T-cell (primary cell): ENCODE measurements around the gene TBC1D14. TPM values are rescaled to one million over a fixed set of nuclear protein-coding genes. Genes with fewer than 3 reads are reported as not detected.

Source experiments
- ATAC-seq, 4 experiments: fragments of 200-7000 bp in 3 of 4; fragments of 150-1000 bp in 1 of 4; cut with Tn5 transposase; replicated peaks in 1 of 4; 1 replicate in 3 of 4; 2 replicates in 1 of 4; pipeline ENCODE4 v1.10.0; 2021; ENCODE audit warnings: moderate library complexity in 3 of 4, mild to moderate bottlenecking in 2 of 4, moderate number of reproducible peaks in 1 of 4
- CTCF ChIA-PET, 2 donors: fragments of 300-600 bp; sonication (Branson Sonifier 250); formaldehyde crosslinking; loops; one replicate each; lab custom pipeline; 2022; ENCODE audit warnings: antibody characterized with exemption in 2 of 2; lab: Charles Lee
- POLR2A ChIA-PET, 2 donors: fragments of 300-600 bp; sonication (Branson Sonifier 250); formaldehyde crosslinking; loops; one replicate each; lab custom pipeline; 2022; ENCODE audit warnings: antibody characterized with exemption in 2 of 2; lab: Charles Lee
- DNase-seq, 35 experiments: peaks; one replicate each; pipeline versions ENCODE4 v3.0.0 to v3.0.0-alpha.2; 2013 to 2023
- H3K27ac ChIP-seq: one replicate; pipeline ENCODE4 v1.5.1; 2013; ENCODE audit warnings: low read length
- H3K27me3 ChIP-seq, 2 experiments: replicated peaks in 1 of 2; 1 replicate in 1 of 2; 2 replicates in 1 of 2; pipeline versions ENCODE4 v1.6.1 to v1.7.0; 2013; ENCODE audit warnings: low read length in 1 of 2, mixed read lengths in 1 of 2; ENCODE audit not compliant: control insufficient read depth in 2 of 2, insufficient read depth in 2 of 2; ENCODE audit errors: extremely low read depth in 1 of 2
- H3K36me3 ChIP-seq, 2 donors: 1 replicate in 1 of 2; 2 replicates in 1 of 2; pipeline versions ENCODE4 v1.6.1 to v1.7.0; 2013; ENCODE audit warnings: low read length in 1 of 2; ENCODE audit not compliant: control insufficient read depth in 2 of 2, insufficient read depth in 1 of 2; ENCODE audit errors: extremely low read depth in 1 of 2
- H3K4me1 ChIP-seq, 2 experiments: 1 replicate in 1 of 2; 2 replicates in 1 of 2; pipeline versions ENCODE4 v1.6.1 to v1.7.0; 2013; ENCODE audit warnings: low read length in 2 of 2, mixed read lengths in 1 of 2; ENCODE audit not compliant: insufficient read depth in 2 of 2, control insufficient read depth in 1 of 2; ENCODE audit errors: extremely low read depth in 1 of 2
- H3K4me3 ChIP-seq, 2 donors: 1 replicate in 1 of 2; 2 replicates in 1 of 2; pipeline versions ENCODE4 v1.5.1 to v1.7.0; 2013; ENCODE audit warnings: mild to moderate bottlenecking in 2 of 2, low read length in 1 of 2, moderate library complexity in 1 of 2; ENCODE audit not compliant: control insufficient read depth in 1 of 2; ENCODE audit errors: extremely low read depth in 1 of 2
- H3K9me3 ChIP-seq: 2 replicates; pipeline ENCODE4 v1.7.0; 2013
- H3K27ac Mint-ChIP-seq, 2 donors: one replicate each; pipeline ENCODE4 v1.8.0; 2020 to 2021; ENCODE audit warnings: mild to moderate bottlenecking in 2 of 2, mixed read lengths in 2 of 2
- H3K27me3 Mint-ChIP-seq, 2 donors: one replicate each; pipeline ENCODE4 v1.8.0; 2021 to 2022; ENCODE audit warnings: mixed read lengths in 2 of 2
- H3K36me3 Mint-ChIP-seq: one replicate; pipeline ENCODE4 v1.8.0; 2021; ENCODE audit warnings: mixed read lengths
- H3K4me1 Mint-ChIP-seq, 3 donors: one replicate each; pipeline ENCODE4 v1.8.0; 2020 to 2022; ENCODE audit warnings: mixed read lengths in 3 of 3, mild to moderate bottlenecking in 1 of 3
- H3K4me3 Mint-ChIP-seq, 3 donors: one replicate each; pipeline ENCODE4 v1.8.0; 2020 to 2022; ENCODE audit warnings: mild to moderate bottlenecking in 3 of 3, mixed read lengths in 3 of 3, moderate library complexity in 3 of 3
- H3K9me3 Mint-ChIP-seq, 3 donors: one replicate each; pipeline ENCODE4 v1.8.0; 2020 to 2022; ENCODE audit warnings: mixed read lengths in 3 of 3
- whole genome bisulfite sequencing: methylation state at CpG from one replicate; pipeline ENCODE4 v1.1.5; 2013; ENCODE audit warnings: missing lambda C conversion rate; ENCODE audit not compliant: insufficient coverage; 5-methylcytosine and 5-hydroxymethylcytosine counted together
- total RNA-seq, 35 experiments: library from RNA in 6 of 35; stranded (reverse) in 6 of 35; fragments of 120-200 nt in 1 of 35; gene quantifications; one replicate each; pipeline versions ENCODE4 v1.2.1 to v1.2.4 and lab custom pipeline; 2013 to 2026

TBC1D14 gene
- total RNA-seq, 5 donors from 2014 or later (not counting 1 experiment from before 2014, with no cell fraction given) = 44.2 to 73.8 (median 62.3) TPM

DNA sequence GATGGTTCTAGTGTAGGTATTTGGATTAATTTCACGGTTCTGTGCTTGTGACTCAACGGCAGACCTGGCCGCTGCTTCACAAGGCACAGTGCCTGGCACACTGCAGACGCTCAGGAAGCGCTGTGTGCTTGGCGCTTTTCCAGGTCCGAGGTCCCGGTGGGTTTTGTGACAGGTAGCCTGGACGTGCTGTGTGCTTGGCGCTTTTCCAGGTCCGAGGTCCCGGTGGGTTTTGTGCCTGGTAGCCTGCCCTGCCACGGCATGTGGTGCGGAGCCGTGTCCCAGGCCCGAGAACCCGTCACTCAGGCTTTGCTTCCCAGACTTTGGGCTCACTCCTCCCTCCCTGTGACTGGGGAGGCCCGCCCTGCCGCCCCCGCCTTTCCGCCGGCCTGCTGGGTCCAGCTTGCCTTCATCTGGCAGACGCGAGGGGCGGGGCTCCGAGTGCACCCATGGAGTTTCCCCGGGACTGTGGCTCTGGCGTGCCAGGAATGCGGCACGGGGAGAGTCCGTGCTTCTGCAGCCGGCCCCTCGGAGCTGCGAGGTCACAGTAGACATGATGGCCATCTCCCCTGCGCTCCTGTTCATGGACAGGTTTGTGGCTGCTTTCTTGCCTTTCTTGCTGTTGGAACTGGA lies 44.2 kb downstream of the TBC1D14 start:
- H3K27ac ChIP-seq = no peak overlapping the region
- Mint-ChIP-seq H3K4me1 (peaks cover 48 to 68% (median 66%) of the 10 kb centered on the region in 3 donors), H3K27me3 (no peaks in the 10 kb centered on the region), H3K36me3 (no peaks in the 10 kb centered on the region), H3K9me3 (no peaks in the 10 kb centered on the region), H3K4me3 (no peak overlapping the region), H3K27ac (no peak overlapping the region)
- WGBS = 96% methylated on average over 33 of the region's 35 CpGs
- DNase-seq (no peak), ATAC-seq (no peak)
- no peaks in the 10 kb centered on the region for H3K27me3 ChIP-seq
- no peaks in the 10 kb centered on the region for H3K36me3 ChIP-seq
- no peak overlapping the region for H3K4me3 ChIP-seq
- peaks cover 2 to 50% of the 10 kb centered on the region in 2 experiments for H3K4me1 ChIP-seq
- H3K9me3 ChIP-seq = no peaks in the 10 kb centered on the region
- ChIA-PET POLR2A (no interaction called here), CTCF (interaction anchor here in 1 of 2 donors (0.6 kb wide), 1 partner anchor 116 kb away, joined by 4 read pairs; no protein-coding TSS in a partner anchor)

DNA sequence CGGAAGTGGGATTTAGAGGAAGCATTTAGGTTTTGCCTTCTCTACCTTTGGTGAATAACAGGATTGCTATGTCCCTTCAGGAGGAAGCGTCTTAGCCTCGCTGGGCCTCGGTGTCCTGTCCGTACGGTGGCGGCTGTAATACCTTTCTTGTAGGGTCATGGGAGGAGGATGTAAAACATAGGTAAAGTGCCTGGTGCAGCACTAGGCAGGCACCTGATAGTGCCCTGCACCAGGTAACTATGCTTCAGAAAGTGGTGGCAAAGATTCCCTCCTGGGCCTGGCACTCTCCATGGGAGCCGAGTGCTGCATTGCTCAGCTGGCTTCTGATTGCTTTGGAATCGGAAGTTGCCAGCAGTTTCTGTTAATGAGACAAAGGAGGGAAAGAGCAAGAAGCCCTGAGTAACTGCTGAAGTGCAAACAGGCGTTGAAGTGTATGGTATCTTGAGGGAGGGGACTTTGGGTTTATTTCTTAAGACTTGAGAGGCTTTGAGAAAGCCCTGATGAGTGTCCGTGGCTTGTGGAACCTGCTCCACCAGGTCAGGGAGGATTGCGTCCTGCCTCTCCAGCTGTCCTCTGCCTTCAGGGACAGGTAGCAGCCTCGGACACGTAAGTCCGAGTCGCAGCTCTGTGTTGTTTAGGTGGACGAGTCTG lies 45.8 kb downstream of the TBC1D14 start:
- POLR2A ChIA-PET = no interaction called here

DNA sequence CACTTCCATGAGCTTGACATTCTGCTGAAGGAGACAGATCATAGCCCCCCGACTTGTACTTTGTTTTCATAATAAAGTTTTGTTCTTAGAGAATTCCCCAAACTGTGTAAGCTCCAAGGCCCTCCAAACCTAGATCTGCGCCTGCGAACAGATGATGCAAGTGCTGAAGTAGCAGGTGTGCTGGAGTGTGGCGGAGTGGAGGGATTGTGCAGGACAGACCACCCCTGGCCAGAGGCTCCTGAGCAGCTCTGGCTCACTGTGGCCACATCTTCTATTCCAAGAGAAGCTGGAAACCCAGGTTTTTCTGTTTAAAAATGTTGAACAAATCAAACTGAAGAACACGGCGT lies 46.4 kb downstream of the TBC1D14 start:
- Histone ChIP-seq H3K4me3 (no peak overlapping the region), H3K27ac (no peak overlapping the region), H3K36me3 (peaks cover 0 to 2% of the 10 kb centered on the region in 2 donors), H3K27me3 (no peaks in the 10 kb centered on the region), H3K9me3 (no peaks in the 10 kb centered on the region), H3K4me1 (peaks cover 2 to 53% of the 10 kb centered on the region in 2 experiments)
- no peak for DNase-seq
- Mint-ChIP-seq H3K9me3 (no peaks in the 10 kb centered on the region), H3K36me3 (no peaks in the 10 kb centered on the region), H3K4me3 (no peak overlapping the region), H3K4me1 (peaks cover 45 to 66% (median 66%) of the 10 kb centered on the region in 3 donors), H3K27ac (no peak overlapping the region), H3K27me3 (no peaks in the 10 kb centered on the region)
- ATAC-seq = no peak
- ChIA-PET CTCF (no interaction called here), POLR2A (no interaction called here)
- 100% methylated on average over 5 of the region's 6 CpGs for WGBS

More for the DNA sequence above, 45.8 kb downstream of the TBC1D14 start:
- CTCF ChIA-PET = no interaction called here
- Mint-ChIP-seq H3K36me3 (no peaks in the 10 kb centered on the region), H3K4me3 (no peak overlapping the region), H3K9me3 (no peaks in the 10 kb centered on the region), H3K4me1 (peaks cover 47 to 69% (median 67%) of the 10 kb centered on the region in 3 donors), H3K27ac (no peak overlapping the region), H3K27me3 (no peaks in the 10 kb centered on the region)
- H3K27ac ChIP-seq = no peak overlapping the region
- no peaks in the 10 kb centered on the region for H3K9me3 ChIP-seq
- H3K4me1 ChIP-seq = peaks cover 2 to 50% of the 10 kb centered on the region in 2 experiments
- ATAC-seq (no peak), DNase-seq (no peak)
- H3K36me3 ChIP-seq = no peaks in the 10 kb centered on the region
- 96% methylated on average over 14 of the region's 17 CpGs for WGBS
- no peak overlapping the region for H3K4me3 ChIP-seq
- H3K27me3 ChIP-seq = no peaks in the 10 kb centered on the region

DNA sequence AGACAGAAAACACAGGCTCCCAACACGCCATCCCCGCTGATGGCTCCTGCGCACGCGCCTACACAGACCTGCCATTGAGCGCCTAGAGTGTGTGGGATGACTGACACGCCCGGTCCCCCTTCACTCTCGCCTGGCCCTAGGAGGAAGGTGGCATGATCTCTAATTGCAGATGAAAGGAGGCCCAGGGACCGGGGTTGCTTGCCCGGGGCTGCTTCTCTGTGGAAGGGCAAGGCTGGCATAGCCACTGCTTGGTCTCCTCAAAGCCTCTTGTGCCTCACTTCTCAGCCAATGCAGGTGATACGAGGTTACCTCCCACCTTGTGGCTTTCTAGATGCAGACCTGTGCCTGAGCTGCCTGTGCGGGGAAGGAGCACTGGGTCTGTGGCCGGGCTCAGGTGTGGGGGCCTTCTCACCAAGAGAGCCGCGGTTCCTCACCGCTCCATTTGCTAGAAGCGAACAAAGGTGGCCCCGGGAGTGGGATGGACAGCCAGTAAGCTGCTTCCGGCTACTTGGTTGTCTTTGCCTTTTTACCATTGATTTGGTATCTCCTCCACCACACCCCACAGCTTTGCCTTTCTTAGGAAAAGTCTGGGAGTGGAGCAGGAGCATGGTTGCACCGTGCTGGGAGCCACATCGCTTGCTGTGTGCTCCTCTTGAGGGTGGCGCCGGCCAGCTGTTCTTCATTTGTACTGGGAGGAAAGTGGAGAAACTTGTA lies 47.0 kb downstream of the TBC1D14 start:
- H3K9me3 ChIP-seq = no peaks in the 10 kb centered on the region
- POLR2A ChIA-PET = no interaction called here
- Mint-ChIP-seq H3K27me3 (no peaks in the 10 kb centered on the region), H3K4me1 (peaks cover 43 to 66% (median 66%) of the 10 kb centered on the region in 3 donors), H3K9me3 (no peaks in the 10 kb centered on the region), H3K27ac (peak overlapping the region in 1 of 2 donors; percentile 28), H3K4me3 (no peak overlapping the region), H3K36me3 (no peaks in the 10 kb centered on the region)
- H3K27me3 ChIP-seq = no peaks in the 10 kb centered on the region
- peaks cover 2 to 53% of the 10 kb centered on the region in 2 experiments for H3K4me1 ChIP-seq
- no peak overlapping the region for H3K4me3 ChIP-seq
- DNase-seq = no peak
- no peak overlapping the region for H3K27ac ChIP-seq
- WGBS = 88% methylated on average over 13 of the region's 24 CpGs
- peaks cover 2 to 5% of the 10 kb centered on the region in 2 donors for H3K36me3 ChIP-seq
- CTCF ChIA-PET = no interaction called here
- no peak for ATAC-seq

DNA sequence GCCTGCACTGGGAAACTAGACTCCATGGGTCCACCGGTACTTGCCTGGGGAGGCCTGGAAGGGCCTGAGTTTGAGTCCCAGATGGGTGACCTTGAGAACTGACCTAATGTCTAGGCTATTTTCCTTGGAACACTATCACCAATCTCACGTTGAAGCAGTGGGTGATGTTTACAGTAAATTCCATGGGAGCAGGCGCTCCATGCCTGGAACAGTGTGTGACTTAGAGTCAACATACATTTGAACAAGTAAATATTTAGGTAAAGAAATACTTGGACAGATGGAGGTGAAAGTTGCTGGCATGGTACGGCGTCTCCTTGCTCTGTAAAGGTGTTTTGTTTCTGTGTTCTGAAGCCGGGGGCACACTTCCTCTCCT lies 47.5 kb downstream of the TBC1D14 start:
- no peaks in the 10 kb centered on the region for H3K27me3 Mint-ChIP-seq
- H3K4me1 Mint-ChIP-seq = peaks cover 43 to 66% (median 66%) of the 10 kb centered on the region in 3 donors
- Histone ChIP-seq H3K36me3 (peaks cover 2 to 5% of the 10 kb centered on the region in 2 donors), H3K4me3 (no peak overlapping the region), H3K27ac (no peak overlapping the region), H3K27me3 (no peaks in the 10 kb centered on the region), H3K9me3 (no peaks in the 10 kb centered on the region), H3K4me1 (peaks cover 2 to 53% of the 10 kb centered on the region in 2 experiments)
- H3K9me3 Mint-ChIP-seq = no peaks in the 10 kb centered on the region
- CTCF ChIA-PET = no interaction called here
- POLR2A ChIA-PET = no interaction called here
- H3K27ac Mint-ChIP-seq = peak overlapping the region in 1 of 2 donors; percentile 28
- WGBS = no CpG with 5 or more reads among the region's 6 CpGs
- ATAC-seq = no peak
- peaks cover 3% of the 10 kb centered on the region for H3K36me3 Mint-ChIP-seq
- DNase-seq = no peak
- H3K4me3 Mint-ChIP-seq = no peak overlapping the region

DNA sequence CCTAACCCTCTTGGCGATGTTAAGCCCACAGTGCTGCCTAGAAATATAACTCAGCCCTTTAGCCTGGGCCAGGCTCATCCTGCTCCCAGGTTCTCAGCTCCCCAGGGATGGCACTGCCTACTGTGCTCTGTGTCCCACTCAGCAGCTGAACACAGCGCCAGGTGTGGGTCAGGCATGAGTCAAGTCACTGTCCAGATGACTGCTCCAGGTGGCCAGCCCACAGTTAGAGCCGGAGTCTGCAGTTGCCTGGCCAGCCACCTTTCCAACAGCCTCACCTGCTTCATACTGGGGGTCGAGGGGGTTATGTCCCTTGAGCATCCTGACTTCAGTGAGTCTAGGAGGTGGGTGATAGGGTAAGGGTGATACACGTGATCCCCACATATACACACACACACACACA lies 48.4 kb downstream of the TBC1D14 start:
- ChIA-PET CTCF (no interaction called here), POLR2A (no interaction called here)

More for the DNA sequence above, 48.4 kb downstream of the TBC1D14 start:
- Histone ChIP-seq H3K4me3 (no peak overlapping the region), H3K36me3 (peaks cover 4 to 5% of the 10 kb centered on the region in 2 donors), H3K4me1 (peaks cover 2 to 54% of the 10 kb centered on the region in 2 experiments), H3K27ac (no peak overlapping the region), H3K9me3 (no peaks in the 10 kb centered on the region), H3K27me3 (no peaks in the 10 kb centered on the region)
- Mint-ChIP-seq H3K9me3 (no peaks in the 10 kb centered on the region), H3K27ac (no peak overlapping the region), H3K36me3 (peaks cover 3% of the 10 kb centered on the region), H3K4me3 (no peak overlapping the region), H3K4me1 (peaks cover 43 to 68% (median 66%) of the 10 kb centered on the region in 3 donors), H3K27me3 (no peaks in the 10 kb centered on the region)
- ATAC-seq (no peak), DNase-seq (no peak)
- 91% methylated on average over 2 of the region's 5 CpGs for WGBS
